SK-N-SH (cell line): ENCODE measurements around the gene CLCN5.

ENCODE experiments used
- POLR2AphosphoS5 ChIP-seq: IDR thresholded peaks from 2 replicates; pipeline ENCODE4 v1.6.1; 2012; ENCODE audit warnings: low read depth, low read length
- RAD21 ChIP-seq: IDR thresholded peaks from 2 replicates; pipeline ENCODE4 v1.6.1; 2012; ENCODE audit warnings: mild to moderate bottlenecking, low read length
- TF ChIP-seq, protein P1 (sequence below): fragments of 200-600 bp; sonication (generic); IDR thresholded peaks from 2 replicates; pipeline ENCODE4 v1.6.1; 2017; ENCODE audit warnings: antibody characterized with exemption, mild to moderate bottlenecking, moderate library complexity
- TF ChIP-seq, protein P2 (sequence below): IDR thresholded peaks from 2 replicates; pipeline ENCODE4 v1.4.0; 2012; ENCODE audit warnings: low read depth

DNA sequence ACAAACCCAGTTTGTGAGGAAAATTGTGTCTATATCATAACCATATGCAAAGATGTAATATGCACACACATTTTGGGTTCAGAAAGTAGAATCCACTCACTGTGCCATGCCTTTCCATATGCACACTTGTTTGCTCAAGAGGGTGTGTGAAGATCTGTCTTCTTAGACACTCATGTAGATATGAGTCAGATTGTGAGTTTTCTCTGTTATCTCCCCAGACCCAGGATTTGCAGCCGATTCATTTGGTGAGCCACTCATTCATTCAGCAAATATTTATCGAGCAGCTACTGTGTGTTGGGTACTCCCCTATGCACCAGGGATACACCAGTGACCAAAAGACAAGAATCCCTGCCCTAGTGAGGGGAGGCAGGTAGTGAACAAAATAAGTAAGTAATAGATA is 81.5 kb downstream of the CLCN5 start:
- TF ChIP-seq POLR2AphosphoS5 (no peak), RAD21 (no peak)
- TF ChIP-seq, protein P1, sequence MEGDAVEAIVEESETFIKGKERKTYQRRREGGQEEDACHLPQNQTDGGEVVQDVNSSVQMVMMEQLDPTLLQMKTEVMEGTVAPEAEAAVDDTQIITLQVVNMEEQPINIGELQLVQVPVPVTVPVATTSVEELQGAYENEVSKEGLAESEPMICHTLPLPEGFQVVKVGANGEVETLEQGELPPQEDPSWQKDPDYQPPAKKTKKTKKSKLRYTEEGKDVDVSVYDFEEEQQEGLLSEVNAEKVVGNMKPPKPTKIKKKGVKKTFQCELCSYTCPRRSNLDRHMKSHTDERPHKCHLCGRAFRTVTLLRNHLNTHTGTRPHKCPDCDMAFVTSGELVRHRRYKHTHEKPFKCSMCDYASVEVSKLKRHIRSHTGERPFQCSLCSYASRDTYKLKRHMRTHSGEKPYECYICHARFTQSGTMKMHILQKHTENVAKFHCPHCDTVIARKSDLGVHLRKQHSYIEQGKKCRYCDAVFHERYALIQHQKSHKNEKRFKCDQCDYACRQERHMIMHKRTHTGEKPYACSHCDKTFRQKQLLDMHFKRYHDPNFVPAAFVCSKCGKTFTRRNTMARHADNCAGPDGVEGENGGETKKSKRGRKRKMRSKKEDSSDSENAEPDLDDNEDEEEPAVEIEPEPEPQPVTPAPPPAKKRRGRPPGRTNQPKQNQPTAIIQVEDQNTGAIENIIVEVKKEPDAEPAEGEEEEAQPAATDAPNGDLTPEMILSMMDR: no peak
- TF ChIP-seq, protein P2, sequence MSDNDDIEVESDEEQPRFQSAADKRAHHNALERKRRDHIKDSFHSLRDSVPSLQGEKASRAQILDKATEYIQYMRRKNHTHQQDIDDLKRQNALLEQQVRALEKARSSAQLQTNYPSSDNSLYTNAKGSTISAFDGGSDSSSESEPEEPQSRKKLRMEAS: no peak
